ENCODE results near the gene KHSRP.
"Not testable (repeated sequence)": the region's sequence is repeated elsewhere in the genome, so short reads cannot be mapped to it uniquely, and the experiment has no call there.

KHSRP gene

DNA sequence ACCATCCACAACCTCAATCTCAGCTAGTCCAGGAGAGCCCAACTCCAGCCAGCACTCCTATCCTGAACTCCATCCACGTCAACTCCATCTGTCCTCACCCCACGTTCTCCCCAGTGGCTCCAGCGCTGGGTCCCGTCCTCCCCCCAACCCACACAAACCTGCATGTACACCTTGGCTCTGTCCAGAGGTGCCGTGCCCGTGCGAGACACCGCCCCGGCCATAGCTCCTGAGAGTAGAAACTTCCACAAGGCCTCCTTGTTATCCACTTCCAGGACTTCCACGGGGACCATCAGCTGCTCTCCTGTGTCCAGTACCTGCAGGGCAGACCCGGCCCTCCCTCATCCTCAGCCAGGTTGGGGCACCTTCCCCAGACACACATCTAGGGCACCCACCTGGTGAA, 7.3 kb upstream of the KHSRP start:
- WGBS (ENCODE audit: extremely low coverage, insufficient coverage, insufficient read length), result no CpG with 5 or more reads among the region's 11 CpGs
- no peaks in the 10 kb centered on the region for H3K36me3 ChIP-seq (ENCODE audit: control insufficient read depth in 1 of 2, insufficient read depth in 2 of 2, low read length in 2 of 2)
- H3K18ac ChIP-seq (ENCODE audit: low read length), result no peak overlapping the region

DNA sequence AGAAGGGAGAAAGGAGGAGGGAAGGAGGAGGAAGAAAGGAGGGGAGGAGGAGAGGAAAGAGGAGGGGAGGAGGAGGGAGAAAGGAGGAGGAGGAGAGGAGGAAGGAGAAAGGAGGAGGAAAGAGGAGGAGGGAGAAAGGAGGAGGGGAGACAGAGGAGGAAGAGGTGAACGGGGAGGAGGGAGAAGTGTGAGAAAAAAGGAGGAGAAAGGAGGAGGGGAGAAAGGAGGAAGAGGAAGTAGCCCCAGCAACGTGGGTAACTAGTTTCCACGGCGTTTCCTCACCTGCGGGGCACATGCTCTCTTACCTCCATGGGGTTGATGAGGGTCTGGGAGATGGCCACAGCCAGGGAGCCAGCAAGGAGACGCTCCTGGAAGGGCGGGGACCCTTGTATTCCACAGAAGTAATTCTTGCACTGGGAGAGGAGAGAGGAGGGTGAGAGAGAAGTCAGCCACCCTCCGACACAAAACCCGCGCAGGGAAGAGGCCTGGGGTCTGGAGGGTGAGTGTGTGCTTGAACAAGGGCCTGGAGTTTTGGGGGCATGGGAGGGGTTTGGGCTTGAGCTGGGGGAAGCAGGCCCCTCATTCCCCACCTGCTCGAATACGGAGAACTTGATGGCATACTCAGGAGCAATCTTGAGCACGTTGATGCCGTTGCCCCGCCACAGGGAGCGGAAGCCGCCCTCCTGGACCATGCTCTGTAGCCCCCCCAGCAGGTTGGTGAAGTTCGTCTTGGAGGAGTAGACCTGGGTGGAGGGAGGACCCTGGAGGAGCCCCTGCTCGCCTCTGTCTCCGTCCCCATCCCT, 5.0 kb upstream of the KHSRP start:
- 100% methylated on average over 1 of the region's 20 CpGs for WGBS (ENCODE audit: extremely low coverage, insufficient coverage, insufficient read length)
- peaks cover 0 to 4% of the 10 kb centered on the region in 2 experiments for H3K4me1 ChIP-seq (ENCODE audit: control insufficient read depth in 1 of 2, insufficient read depth in 2 of 2, low read length in 2 of 2)
- no peak overlapping the region for H3K4me2 ChIP-seq (ENCODE audit: low read length)
- no peak overlapping the region for H2BK12ac ChIP-seq (ENCODE audit: low read length)
- H3K4ac ChIP-seq (ENCODE audit: low read depth, low read length), result no peak overlapping the region
- H3K4me3 ChIP-seq (ENCODE audit: low read depth, low read length), result no peak overlapping the region
- H2AK5ac ChIP-seq (ENCODE audit: low read length), result no peak overlapping the region
- H3K23ac ChIP-seq (ENCODE audit: low read length), result no peak overlapping the region
- H2BK5ac ChIP-seq (ENCODE audit: low read depth, low read length, poor library complexity), result no peak overlapping the region
- DNase-seq, result no peak
- H2BK120ac ChIP-seq (ENCODE audit: insufficient read depth, low read length, poor library complexity), result no peak overlapping the region
- H4K91ac ChIP-seq (ENCODE audit: low read depth, low read length), result no peak overlapping the region
- no peak overlapping the region for H3K14ac ChIP-seq (ENCODE audit: low read length)
- no peak overlapping the region for H3K27ac ChIP-seq (ENCODE audit: low read depth, low read length)
- H4K8ac ChIP-seq (ENCODE audit: low read depth, low read length), result no peak overlapping the region
- H3K79me2 ChIP-seq (ENCODE audit: control insufficient read depth, insufficient read depth, low read length, poor library complexity), result no peaks in the 10 kb centered on the region
- H3K9me3 ChIP-seq (ENCODE audit: insufficient read depth, low read depth, low read length), result peaks cover 6% of the 10 kb centered on the region
- peaks cover 4% of the 10 kb centered on the region for H3K79me1 ChIP-seq (ENCODE audit: low read length)
- H3K18ac ChIP-seq (ENCODE audit: low read length), result no peak overlapping the region
- no peak overlapping the region for H4K12ac ChIP-seq (ENCODE audit: low read depth, low read length)
- no peak overlapping the region for H2AFZ ChIP-seq (ENCODE audit: insufficient read depth, low read length, poor library complexity)
- no peak overlapping the region for H3K9ac ChIP-seq (ENCODE audit: low read length)
- H3K27me3 ChIP-seq (ENCODE audit: insufficient read depth, low read length), result no peaks in the 10 kb centered on the region
- H3K36me3 ChIP-seq (ENCODE audit: control insufficient read depth in 1 of 2, insufficient read depth in 2 of 2, low read length in 2 of 2), result peaks cover 0 to 3% of the 10 kb centered on the region in 2 experiments

More for the DNA sequence above, 7.3 kb upstream of the KHSRP start:
- H2AFZ ChIP-seq (ENCODE audit: insufficient read depth, low read length, poor library complexity), result no peak overlapping the region
- no peak overlapping the region for H3K27ac ChIP-seq (ENCODE audit: low read depth, low read length)
- H3K27me3 ChIP-seq (ENCODE audit: insufficient read depth, low read length), result no peaks in the 10 kb centered on the region
- no peak overlapping the region for H2BK5ac ChIP-seq (ENCODE audit: low read depth, low read length, poor library complexity)
- no peak overlapping the region for H2BK12ac ChIP-seq (ENCODE audit: low read length)
- H4K8ac ChIP-seq (ENCODE audit: low read depth, low read length), result no peak overlapping the region
- H3K4me2 ChIP-seq (ENCODE audit: low read length), result no peak overlapping the region
- H2BK120ac ChIP-seq (ENCODE audit: insufficient read depth, low read length, poor library complexity), result no peak overlapping the region
- no peak overlapping the region for H3K4me3 ChIP-seq (ENCODE audit: low read depth, low read length)
- DNase-seq, result no peak
- H3K9ac ChIP-seq (ENCODE audit: low read length), result no peak overlapping the region
- H3K79me2 ChIP-seq (ENCODE audit: control insufficient read depth, insufficient read depth, low read length, poor library complexity), result no peaks in the 10 kb centered on the region
- no peaks in the 10 kb centered on the region for H3K4me1 ChIP-seq (ENCODE audit: control insufficient read depth in 1 of 2, insufficient read depth in 2 of 2, low read length in 2 of 2)
- H4K12ac ChIP-seq (ENCODE audit: low read depth, low read length), result no peak overlapping the region
- no peak overlapping the region for H4K91ac ChIP-seq (ENCODE audit: low read depth, low read length)
- no peak overlapping the region for H3K23ac ChIP-seq (ENCODE audit: low read length)
- no peak overlapping the region for H3K14ac ChIP-seq (ENCODE audit: low read length)
- no peaks in the 10 kb centered on the region for H3K9me3 ChIP-seq (ENCODE audit: insufficient read depth, low read depth, low read length)
- no peak overlapping the region for H2AK5ac ChIP-seq (ENCODE audit: low read length)
- no peak overlapping the region for H3K4ac ChIP-seq (ENCODE audit: low read depth, low read length)
- no peaks in the 10 kb centered on the region for H3K79me1 ChIP-seq (ENCODE audit: low read length)

DNA sequence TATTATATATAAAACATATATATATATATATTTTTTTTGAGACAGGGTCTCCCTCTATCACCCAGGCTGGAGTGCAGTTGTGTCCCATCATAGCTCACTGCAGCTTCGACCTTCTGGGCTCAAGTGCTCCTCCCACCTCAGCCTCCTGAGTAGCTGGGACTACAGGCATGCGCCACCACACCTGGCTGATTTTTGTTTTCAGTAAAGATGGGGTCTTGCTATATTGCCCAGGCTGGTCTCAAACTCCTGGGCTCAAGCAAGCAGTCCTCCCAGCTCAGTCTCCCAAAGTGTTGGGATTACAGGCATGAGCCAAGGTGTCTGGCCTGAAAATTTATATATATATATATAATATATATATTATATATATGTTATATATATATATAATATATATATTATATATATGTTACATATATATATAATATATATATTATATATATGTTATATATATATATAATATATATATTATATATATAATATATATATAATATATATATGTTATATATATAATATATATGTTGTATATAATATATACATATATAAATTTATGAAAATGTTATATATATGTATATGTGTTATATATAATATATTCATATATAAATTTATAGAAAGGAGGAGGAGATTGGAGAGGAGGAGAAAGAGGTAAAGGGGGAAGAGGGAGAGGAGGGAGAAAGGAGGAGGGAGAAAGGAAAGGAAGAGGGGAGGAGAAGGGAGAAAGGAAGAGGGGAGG, 4.2 kb upstream of the KHSRP start:
- H3K27me3 ChIP-seq (ENCODE audit: insufficient read depth, low read length); H3K79me2 ChIP-seq (ENCODE audit: control insufficient read depth, insufficient read depth, low read length, poor library complexity); H2BK5ac ChIP-seq (ENCODE audit: low read depth, low read length, poor library complexity); H3K14ac ChIP-seq (ENCODE audit: low read length); H2BK120ac ChIP-seq (ENCODE audit: insufficient read depth, low read length, poor library complexity); H4K12ac ChIP-seq (ENCODE audit: low read depth, low read length); H3K27ac ChIP-seq (ENCODE audit: low read depth, low read length); H3K4me3 ChIP-seq (ENCODE audit: low read depth, low read length); H3K4ac ChIP-seq (ENCODE audit: low read depth, low read length); H3K9me3 ChIP-seq (ENCODE audit: insufficient read depth, low read depth, low read length); DNase-seq; H2BK12ac ChIP-seq (ENCODE audit: low read length); H3K36me3 ChIP-seq (ENCODE audit: control insufficient read depth in 1 of 2, insufficient read depth in 2 of 2, low read length in 2 of 2); H3K9ac ChIP-seq (ENCODE audit: low read length); H3K23ac ChIP-seq (ENCODE audit: low read length); H2AFZ ChIP-seq (ENCODE audit: insufficient read depth, low read length, poor library complexity); H3K18ac ChIP-seq (ENCODE audit: low read length); H3K4me1 ChIP-seq (ENCODE audit: control insufficient read depth in 1 of 2, insufficient read depth in 2 of 2, low read length in 2 of 2); H2AK5ac ChIP-seq (ENCODE audit: low read length); H4K91ac ChIP-seq (ENCODE audit: low read depth, low read length); H3K4me2 ChIP-seq (ENCODE audit: low read length); H4K8ac ChIP-seq (ENCODE audit: low read depth, low read length); H3K79me1 ChIP-seq (ENCODE audit: low read length): not testable (repeated sequence)
- no CpG with 5 or more reads among the region's 2 CpGs for WGBS (ENCODE audit: extremely low coverage, insufficient coverage, insufficient read length)

DNA sequence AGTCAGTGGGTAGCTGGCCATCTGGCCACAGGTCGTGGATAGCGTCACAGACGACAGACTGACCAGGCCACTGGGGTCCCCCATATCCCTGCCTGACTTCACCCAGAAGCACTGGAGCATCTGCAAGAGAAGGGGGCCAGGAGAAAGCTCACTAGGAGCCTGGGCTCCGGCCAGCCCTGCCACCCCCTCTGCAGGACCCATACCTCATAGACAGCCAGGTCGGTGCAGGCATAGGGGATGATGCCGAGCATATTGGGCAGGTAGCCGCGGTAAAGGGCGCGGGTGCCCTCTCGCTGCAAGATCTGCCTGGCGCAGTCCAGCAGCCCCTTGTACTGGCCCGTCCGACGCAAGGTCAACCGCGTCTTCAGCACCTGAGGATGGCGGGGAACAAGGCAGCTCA, 2.5 kb upstream of the KHSRP start:
- Histone ChIP-seq H2AFZ (ENCODE audit: insufficient read depth, low read length, poor library complexity) (no peak overlapping the region), H2BK120ac (ENCODE audit: insufficient read depth, low read length, poor library complexity) (no peak overlapping the region), H3K4me1 (ENCODE audit: control insufficient read depth in 1 of 2, insufficient read depth in 2 of 2, low read length in 2 of 2) (peaks cover 6 to 10% of the 10 kb centered on the region in 2 experiments), H4K91ac (ENCODE audit: low read depth, low read length) (no peak overlapping the region), H4K8ac (ENCODE audit: low read depth, low read length) (no peak overlapping the region), H3K79me1 (ENCODE audit: low read length) (peaks cover 8% of the 10 kb centered on the region), H3K18ac (ENCODE audit: low read length) (no peak overlapping the region), H3K4ac (ENCODE audit: low read depth, low read length) (no peak overlapping the region), H3K4me3 (ENCODE audit: low read depth, low read length) (no peak overlapping the region), H3K27ac (ENCODE audit: low read depth, low read length) (no peak overlapping the region), H3K9ac (ENCODE audit: low read length) (no peak overlapping the region), H3K9me3 (ENCODE audit: insufficient read depth, low read depth, low read length) (peaks cover 6% of the 10 kb centered on the region), H3K27me3 (ENCODE audit: insufficient read depth, low read length) (no peaks in the 10 kb centered on the region), H3K14ac (ENCODE audit: low read length) (no peak overlapping the region), H4K12ac (ENCODE audit: low read depth, low read length) (no peak overlapping the region), H2AK5ac (ENCODE audit: low read length) (no peak overlapping the region), H3K23ac (ENCODE audit: low read length) (no peak overlapping the region), H3K79me2 (ENCODE audit: control insufficient read depth, insufficient read depth, low read length, poor library complexity) (peaks cover 19% of the 10 kb centered on the region), H3K36me3 (ENCODE audit: control insufficient read depth in 1 of 2, insufficient read depth in 2 of 2, low read length in 2 of 2) (peaks cover 4 to 7% of the 10 kb centered on the region in 2 experiments), H3K4me2 (ENCODE audit: low read length) (no peak overlapping the region), H2BK5ac (ENCODE audit: low read depth, low read length, poor library complexity) (no peak overlapping the region), H2BK12ac (ENCODE audit: low read length) (no peak overlapping the region)
- DNase-seq, result no peak
- WGBS (ENCODE audit: extremely low coverage, insufficient coverage, insufficient read length), result no CpG with 5 or more reads among the region's 18 CpGs
